CD14-positive monocyte (primary cell): Measurements from ENCODE around the gene GPR15LG. TPM values are rescaled to one million over a fixed set of nuclear protein-coding genes. Genes with fewer than 3 reads are reported as not detected.

ENCODE experiments used
- DNase-seq, 3 donors: peaks; one replicate each; pipeline ENCODE4 v3.0.0-alpha.2; 2011 to 2022
- H2AFZ ChIP-seq: 2 replicates; pipeline ENCODE4 v1.6.0; 2012; ENCODE audit warnings: mild to moderate bottlenecking, low read depth, low read length, inconsistent platforms; ENCODE audit not compliant: insufficient read depth, poor library complexity, severe bottlenecking
- H3K27ac ChIP-seq, 2 donors: 1 replicate in 1 of 2; 2 replicates in 1 of 2; pipeline ENCODE4 v1.5.1; 2012 to 2013; ENCODE audit warnings: low read length in 2 of 2, control low read depth in 1 of 2, inconsistent platforms in 1 of 2, low read depth in 1 of 2, mild to moderate bottlenecking in 1 of 2
- H3K27me3 ChIP-seq, 2 donors: one replicate each; pipeline versions ENCODE4 v1.6.0 to v1.6.1; 2011 to 2013; ENCODE audit warnings: low read length in 2 of 2; ENCODE audit not compliant: control insufficient read depth in 2 of 2, insufficient read depth in 2 of 2
- H3K36me3 ChIP-seq, 2 donors: replicated peaks in 1 of 2; 1 replicate in 1 of 2; 2 replicates in 1 of 2; pipeline versions ENCODE4 v1.5.1 to v1.6.1; 2012 to 2013; ENCODE audit warnings: low read length in 2 of 2, control low read depth in 1 of 2, inconsistent platforms in 1 of 2, mild to moderate bottlenecking in 1 of 2; ENCODE audit not compliant: insufficient read depth in 2 of 2, control insufficient read depth in 1 of 2
- H3K4me1 ChIP-seq, 2 donors: 1 replicate in 1 of 2; 2 replicates in 1 of 2; pipeline versions ENCODE4 v1.5.1 to v1.6.1; 2012 to 2013; ENCODE audit warnings: low read length in 2 of 2, control low read depth in 1 of 2, inconsistent platforms in 1 of 2, mild to moderate bottlenecking in 1 of 2, moderate library complexity in 1 of 2; ENCODE audit not compliant: insufficient read depth in 2 of 2, control insufficient read depth in 1 of 2
- H3K4me2 ChIP-seq: replicated peaks from 2 replicates; pipeline ENCODE3; 2012; ENCODE audit warnings: low read length, moderate library complexity, mild to moderate bottlenecking; ENCODE audit not compliant: poor library complexity, severe bottlenecking; ENCODE audit errors: extremely low read depth
- H3K4me3 ChIP-seq, 3 experiments: fragments of 200-600 bp in 1 of 3; sonication (generic) in 1 of 3; replicated peaks in 1 of 3; 1 replicate in 2 of 3; 2 replicates in 1 of 3; pipeline ENCODE4 v1.5.1; 2011 to 2013; ENCODE audit warnings: low read length in 3 of 3, mild to moderate bottlenecking in 3 of 3, control low read depth in 2 of 3, low read depth in 2 of 3, inconsistent platforms in 1 of 3, moderate library complexity in 1 of 3
- H3K79me2 ChIP-seq: 2 replicates; pipeline ENCODE4 v1.6.0; 2012; ENCODE audit warnings: mild to moderate bottlenecking, control low read depth, inconsistent platforms, low read length, moderate library complexity; ENCODE audit not compliant: insufficient read depth
- H3K9ac ChIP-seq: 2 replicates; pipeline ENCODE4 v1.6.0; 2017; ENCODE audit warnings: low read length, mild to moderate bottlenecking; ENCODE audit not compliant: insufficient read depth, poor library complexity, severe bottlenecking
- H3K9me3 ChIP-seq, 2 donors: replicated peaks in 1 of 2; 1 replicate in 1 of 2; 2 replicates in 1 of 2; pipeline versions ENCODE4 v1.5.1 to v1.6.1; 2012 to 2013; ENCODE audit warnings: low read length in 2 of 2, control low read depth in 1 of 2; ENCODE audit not compliant: control insufficient read depth in 1 of 2, insufficient read depth in 1 of 2
- H4K20me1 ChIP-seq: 2 replicates; pipeline ENCODE4 v1.6.0; 2012; ENCODE audit warnings: mild to moderate bottlenecking, low read length, control low read depth, moderate library complexity; ENCODE audit not compliant: insufficient read depth
- H3K27ac Mint-ChIP-seq, 7 donors: one replicate each; pipeline ENCODE4 v1.8.0; 2020; ENCODE audit warnings: mild to moderate bottlenecking in 7 of 7, mixed read lengths in 7 of 7, moderate library complexity in 6 of 7, inconsistent platforms in 2 of 7
- H3K27me3 Mint-ChIP-seq, 3 donors: one replicate each; pipeline ENCODE4 v1.8.0; 2021 to 2022; ENCODE audit warnings: low read depth in 3 of 3, mild to moderate bottlenecking in 3 of 3, mixed read lengths in 3 of 3, moderate library complexity in 3 of 3, inconsistent platforms in 1 of 3
- H3K36me3 Mint-ChIP-seq, 2 donors: one replicate each; pipeline ENCODE4 v1.8.0; 2020; ENCODE audit warnings: mixed read lengths in 2 of 2, inconsistent platforms in 1 of 2, mild to moderate bottlenecking in 1 of 2
- H3K4me1 Mint-ChIP-seq: one replicate; pipeline ENCODE4 v1.8.0; 2020; ENCODE audit warnings: mild to moderate bottlenecking, mixed read lengths
- H3K4me3 Mint-ChIP-seq, 2 donors: one replicate each; pipeline ENCODE4 v1.8.0; 2020; ENCODE audit warnings: mild to moderate bottlenecking in 2 of 2, mixed read lengths in 2 of 2, moderate library complexity in 1 of 2
- H3K9me3 Mint-ChIP-seq, 7 donors: one replicate each; pipeline ENCODE4 v1.8.0; 2020 to 2022; ENCODE audit warnings: mixed read lengths in 7 of 7, mild to moderate bottlenecking in 6 of 7, moderate library complexity in 6 of 7, inconsistent platforms in 2 of 7
- CTCF ChIP-seq: fragments of 200-600 bp; IDR thresholded peaks from one replicate; pipeline ENCODE4 v1.8.0; 2022; ENCODE audit warnings: antibody characterized with exemption, mild to moderate bottlenecking
- WGBS: methylation state at CpG from one replicate; pipeline ENCODE4 v1.1.5; 2013; ENCODE audit warnings: missing lambda C conversion rate; ENCODE audit not compliant: insufficient coverage; 5-methylcytosine and 5-hydroxymethylcytosine counted together
- intact Hi-C, 2 donors: fragments of 100-400 bp; cut with micrococcal nuclease; formaldehyde crosslinking; loops; one replicate each; pipeline versions ENCODE4 v1.15.0 to v1.15.1; 2023
- polyA plus RNA-seq, 3 donors: library from polyadenylated mRNA; depleted of rRNA in 1 of 3; unstranded in 2 of 3; stranded (reverse) in 1 of 3; fragments of 300-500 nt in 2 of 3; fragments of >200 nt in 1 of 3; fragmentation: Illumina TruSeq in 2 of 3; gene quantifications; 1 replicate in 2 of 3; 2 replicates in 1 of 3; pipeline ENCODE4 v1.2.3, GENCODE V29; 2012 to 2021

GPR15LG gene
- polyA plus RNA-seq, 3 donors, result not detected

DNA sequence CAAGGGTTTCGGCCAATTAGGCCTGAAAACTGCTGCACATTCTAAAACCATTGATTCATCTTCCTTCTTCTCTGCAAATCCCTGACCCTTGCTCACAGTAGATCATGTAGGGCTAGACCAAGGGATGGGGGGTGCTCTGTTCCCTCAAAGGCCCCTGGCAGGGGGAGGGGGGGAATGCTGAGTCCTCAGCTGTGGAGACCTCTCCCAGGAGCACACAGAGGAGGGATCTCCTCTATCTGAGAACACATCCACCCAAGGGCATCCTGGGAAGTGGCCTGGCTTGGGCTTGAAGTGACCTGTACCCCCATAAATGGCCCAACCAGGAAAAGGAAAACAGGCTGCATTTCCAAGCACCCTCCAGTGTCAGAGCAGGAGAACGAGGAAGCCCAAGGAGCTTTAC is 19.7 kb downstream of the GPR15LG start:
- no peaks in the 10 kb centered on the region for H4K20me1 ChIP-seq
- no peaks in the 10 kb centered on the region for H3K4me1 Mint-ChIP-seq
- H3K9ac ChIP-seq, result no peak overlapping the region
- no peaks in the 10 kb centered on the region for H3K79me2 ChIP-seq
- 75% methylated on average over 1 of the region's 2 CpGs for WGBS
- no peak overlapping the region for H2AFZ ChIP-seq
- H3K36me3 ChIP-seq, result no peaks in the 10 kb centered on the region
- DNase-seq, result no peak
- no peak overlapping the region for H3K27ac Mint-ChIP-seq
- H3K9me3 ChIP-seq, result peaks cover 0 to 13% of the 10 kb centered on the region in 2 donors
- TF ChIP-seq CTCF, result no peak
- no peak overlapping the region for H3K4me3 ChIP-seq
- H3K27me3 Mint-ChIP-seq, result peaks cover 35 to 59% (median 41%) of the 10 kb centered on the region in 3 donors
- H3K9me3 Mint-ChIP-seq, result peaks cover 0 to 1% (median 0%) of the 10 kb centered on the region in 7 donors
- no peaks in the 10 kb centered on the region for H3K36me3 Mint-ChIP-seq
- H3K4me1 ChIP-seq, result no peaks in the 10 kb centered on the region
- H3K4me3 Mint-ChIP-seq, result peak overlapping the region in 1 of 2 donors; percentile 39
- no peak overlapping the region for H3K27ac ChIP-seq
- peaks cover 33 to 50% of the 10 kb centered on the region in 2 donors for H3K27me3 ChIP-seq
- no peak overlapping the region for H3K4me2 ChIP-seq
- intact Hi-C loops, result no loop called here

DNA sequence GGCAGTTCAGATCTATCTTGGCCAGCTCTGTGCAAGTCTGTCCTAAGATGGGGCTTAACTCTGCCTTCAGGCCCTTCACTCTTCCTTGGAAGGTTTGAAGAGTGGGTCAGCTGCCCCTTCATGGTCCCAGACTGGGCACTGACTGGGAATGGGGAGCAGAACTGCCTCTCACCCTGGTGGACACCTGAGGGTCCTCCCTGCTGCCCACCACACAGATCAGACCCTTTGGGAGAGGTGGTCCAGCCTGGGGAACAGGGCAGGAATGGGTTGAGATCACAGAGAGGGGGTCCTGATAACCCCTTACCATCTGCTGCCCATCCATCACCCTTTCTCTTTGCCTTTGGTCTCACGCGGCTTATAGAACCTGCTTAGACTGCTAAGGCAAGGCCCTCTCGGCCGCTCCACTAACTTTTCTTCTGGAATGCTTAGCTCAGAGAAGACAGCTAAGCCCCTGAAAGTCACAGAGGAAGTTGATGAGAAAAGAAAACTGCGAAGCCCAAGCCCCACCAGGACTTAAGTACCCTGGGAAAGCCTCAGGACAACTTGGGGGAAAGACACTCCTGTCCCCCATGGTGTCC is 20.3 kb downstream of the GPR15LG start:
- Histone ChIP-seq H3K27me3 (peaks cover 33 to 50% of the 10 kb centered on the region in 2 donors), H3K4me3 (peak overlapping the region in 1 of 3 experiments; percentile 20), H3K36me3 (no peaks in the 10 kb centered on the region), H3K9me3 (peaks cover 0 to 13% of the 10 kb centered on the region in 2 donors), H3K4me2 (peak overlapping the region; percentile 42), H4K20me1 (no peaks in the 10 kb centered on the region), H2AFZ (peak overlapping the region; percentile 41), H3K9ac (peak overlapping the region; percentile 32), H3K79me2 (no peaks in the 10 kb centered on the region), H3K4me1 (no peaks in the 10 kb centered on the region), H3K27ac (no peak overlapping the region)
- Mint-ChIP-seq H3K4me3 (peak overlapping the region in 1 of 2 donors; percentile 72), H3K27ac (no peak overlapping the region), H3K36me3 (no peaks in the 10 kb centered on the region), H3K4me1 (no peaks in the 10 kb centered on the region), H3K9me3 (peaks cover 0 to 1% (median 0%) of the 10 kb centered on the region in 7 donors), H3K27me3 (peaks cover 37 to 59% (median 41%) of the 10 kb centered on the region in 3 donors)
- 33% methylated on average over 1 of the region's 5 CpGs for WGBS
- intact Hi-C loops, result no loop called here
- no peak for TF ChIP-seq CTCF
- no peak for DNase-seq
